Stimulated activated CD4-positive, alpha-beta T cell treated with anti-CD3 and anti-CD28 coated beads, TNF-alpha, amount 100 ng/mL, for 1 hour (primary cell): ENCODE data around the gene MAD2L1BP.
A peak's percentile ranks its signal among the peaks of the same experiment; 100 is the strongest.

Experiments
- DNase-seq, 3 donors: peaks; one replicate each; pipeline ENCODE4 v3.0.0-alpha.2; 2020; ENCODE audit warnings: low read depth in 3 of 3, low spot score in 1 of 3

Gene MAD2L1BP

GRCh38 chr6:43680308-43681200, 44.9 kb downstream of the MAD2L1BP start:
- no peak for DNase-seq

- no peak for DNase-seq
Measured at GRCh38 chr6:43681303-43681702, 45.7 kb downstream of the MAD2L1BP start.

- DNase-seq, result no peak
Measured at GRCh38 chr6:43682724-43683429, 47.2 kb downstream of the MAD2L1BP start.

GRCh38 chr6:43683708-43684455, 48.2 kb downstream of the MAD2L1BP start:
- no peak for DNase-seq

- no peak for DNase-seq
Measured at GRCh38 chr6:43687079-43687436, 51.4 kb downstream of the MAD2L1BP start.

GRCh38 chr6:43687437-43688347, 52.1 kb downstream of the MAD2L1BP start, which contains the start of gene MRPS18A:
MRPS18A (minus strand) TSS chr6:43687791; CDS start chr6:43687779, 12 bp downstream.
- peak; percentile 37 to 64 (median 44) for DNase-seq

- DNase-seq, result no peak
Measured at GRCh38 chr6:43689421-43689820, 53.8 kb downstream of the MAD2L1BP start.
